DOHH2 (cell line): ENCODE measurements around the gene SMC5.

Experiments
- EZH2phosphoT487 ChIP-seq: fragments of 200-600 bp; sonication (generic); IDR thresholded peaks from 2 replicates; pipeline ENCODE4 v1.6.1; 2017; ENCODE audit warnings: borderline replicate concordance, mild to moderate bottlenecking, antibody characterized with exemption, low read length, moderate library complexity, mixed read lengths
- TF ChIP-seq, protein P1 (sequence below): fragments of 200-600 bp; sonication (generic); IDR thresholded peaks from one replicate; pipeline ENCODE4 v1.5.1; 2014; ENCODE audit warnings: antibody characterized with exemption, mild to moderate bottlenecking, low read depth, low read length; ENCODE audit not compliant: poor library complexity, severe bottlenecking

DNA sequence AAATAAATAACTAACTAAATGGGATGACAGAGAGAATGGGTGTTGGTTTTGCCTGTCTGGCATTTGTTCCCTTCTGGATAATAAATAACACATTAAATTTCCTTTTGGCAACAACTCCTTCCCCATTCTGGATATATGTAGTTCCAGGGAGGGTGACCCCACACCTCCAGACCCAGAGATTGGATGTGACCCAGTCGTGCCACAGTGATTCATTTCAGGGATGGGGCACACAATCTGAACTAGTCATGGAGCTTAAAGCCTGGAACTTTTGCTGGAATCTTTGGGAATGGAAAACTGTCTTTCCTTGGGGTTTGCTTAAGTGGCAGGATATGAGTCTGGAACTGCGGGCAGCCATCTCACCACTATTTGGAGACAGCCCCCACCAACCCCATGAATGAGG lies 144.4 kb downstream of the SMC5 start:
- TF ChIP-seq, protein P1, sequence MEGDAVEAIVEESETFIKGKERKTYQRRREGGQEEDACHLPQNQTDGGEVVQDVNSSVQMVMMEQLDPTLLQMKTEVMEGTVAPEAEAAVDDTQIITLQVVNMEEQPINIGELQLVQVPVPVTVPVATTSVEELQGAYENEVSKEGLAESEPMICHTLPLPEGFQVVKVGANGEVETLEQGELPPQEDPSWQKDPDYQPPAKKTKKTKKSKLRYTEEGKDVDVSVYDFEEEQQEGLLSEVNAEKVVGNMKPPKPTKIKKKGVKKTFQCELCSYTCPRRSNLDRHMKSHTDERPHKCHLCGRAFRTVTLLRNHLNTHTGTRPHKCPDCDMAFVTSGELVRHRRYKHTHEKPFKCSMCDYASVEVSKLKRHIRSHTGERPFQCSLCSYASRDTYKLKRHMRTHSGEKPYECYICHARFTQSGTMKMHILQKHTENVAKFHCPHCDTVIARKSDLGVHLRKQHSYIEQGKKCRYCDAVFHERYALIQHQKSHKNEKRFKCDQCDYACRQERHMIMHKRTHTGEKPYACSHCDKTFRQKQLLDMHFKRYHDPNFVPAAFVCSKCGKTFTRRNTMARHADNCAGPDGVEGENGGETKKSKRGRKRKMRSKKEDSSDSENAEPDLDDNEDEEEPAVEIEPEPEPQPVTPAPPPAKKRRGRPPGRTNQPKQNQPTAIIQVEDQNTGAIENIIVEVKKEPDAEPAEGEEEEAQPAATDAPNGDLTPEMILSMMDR, result no peak
- no peak for TF ChIP-seq EZH2phosphoT487
